H9 (cell line): ENCODE measurements around the gene BICD1. TPM values are rescaled to one million over a fixed set of nuclear protein-coding genes. Genes with fewer than 3 reads are reported as not detected.

Experiments
- DNase-seq: peaks from one replicate; pipeline ENCODE4 v3.0.0-alpha.2; 2017
- H2AFZ ChIP-seq: one replicate; pipeline ENCODE4 v1.6.1; 2013; ENCODE audit warnings: mild to moderate bottlenecking, low read length, control low read depth, moderate library complexity
- H2AK5ac ChIP-seq: 2 replicates; pipeline ENCODE4 v1.6.1; 2013; ENCODE audit warnings: low read length, control low read depth, mixed read lengths; ENCODE audit not compliant: insufficient read length
- H2BK120ac ChIP-seq: one replicate; pipeline ENCODE4 v1.6.1; 2013; ENCODE audit warnings: low read depth, mild to moderate bottlenecking, low read length, control low read depth, inconsistent platforms; ENCODE audit not compliant: poor library complexity, severe bottlenecking
- H2BK12ac ChIP-seq: 2 replicates; pipeline ENCODE4 v1.6.1; 2013; ENCODE audit warnings: low read length, control low read depth, mixed read lengths, low read depth; ENCODE audit not compliant: insufficient read length
- H2BK15ac ChIP-seq: 2 replicates; pipeline ENCODE4 v1.6.1; 2013; ENCODE audit warnings: low read depth, low read length, control low read depth
- H2BK20ac ChIP-seq: one replicate; pipeline ENCODE4 v1.6.1; 2013; ENCODE audit warnings: low read depth, mild to moderate bottlenecking, low read length, control low read depth, inconsistent platforms; ENCODE audit not compliant: poor library complexity, severe bottlenecking
- H2BK5ac ChIP-seq: 2 replicates; pipeline ENCODE4 v1.6.1; 2013; ENCODE audit warnings: low read length, control low read depth, mixed read lengths; ENCODE audit not compliant: insufficient read length
- H3K14ac ChIP-seq: 2 replicates; pipeline ENCODE4 v1.6.1; 2013; ENCODE audit warnings: low read length, control low read depth; ENCODE audit not compliant: insufficient read depth
- H3K18ac ChIP-seq: 2 replicates; pipeline ENCODE4 v1.6.1; 2013; ENCODE audit warnings: low read depth, mild to moderate bottlenecking, mixed read lengths, low read length, control low read depth; ENCODE audit not compliant: insufficient read length
- H3K23ac ChIP-seq: 2 replicates; pipeline ENCODE4 v1.6.1; 2013; ENCODE audit warnings: low read length, control low read depth, mixed read lengths, low read depth; ENCODE audit not compliant: insufficient read length
- H3K23me2 ChIP-seq: 2 replicates; pipeline ENCODE4 v1.6.1; 2013; ENCODE audit warnings: low read depth, mild to moderate bottlenecking, mixed read lengths, low read length, control low read depth; ENCODE audit not compliant: insufficient read length, poor library complexity, severe bottlenecking
- H3K27ac ChIP-seq: 2 replicates; pipeline ENCODE4 v1.5.1; 2013; ENCODE audit warnings: low read length, control low read depth, mixed read lengths, low read depth; ENCODE audit not compliant: insufficient read length
- H3K27me3 ChIP-seq: 2 replicates; pipeline ENCODE4 v1.6.1; 2013; ENCODE audit warnings: low read length, control low read depth, inconsistent platforms; ENCODE audit not compliant: insufficient read depth
- H3K4ac ChIP-seq: 2 replicates; pipeline ENCODE4 v1.6.1; 2013; ENCODE audit warnings: low read depth, mild to moderate bottlenecking, control low read depth, inconsistent platforms, low read length, moderate library complexity
- H3K4me1 ChIP-seq: 2 replicates; pipeline ENCODE4 v1.6.1; 2013; ENCODE audit warnings: low read length, control low read depth, inconsistent platforms; ENCODE audit not compliant: insufficient read depth
- H3K4me2 ChIP-seq: 2 replicates; pipeline ENCODE4 v1.6.1; 2013; ENCODE audit warnings: low read length, control low read depth, mixed read lengths; ENCODE audit not compliant: insufficient read length, insufficient read depth
- H3K56ac ChIP-seq: 2 replicates; pipeline ENCODE4 v1.6.1; 2013; ENCODE audit warnings: low read depth, mild to moderate bottlenecking, mixed read lengths, low read length, control low read depth; ENCODE audit not compliant: insufficient read length
- H3K79me1 ChIP-seq: 2 replicates; pipeline ENCODE4 v1.6.1; 2013; ENCODE audit warnings: low read depth, mild to moderate bottlenecking, moderate library complexity, low read length, control low read depth, inconsistent platforms; ENCODE audit not compliant: insufficient read depth, poor library complexity, severe bottlenecking
- H3K79me2 ChIP-seq: 2 replicates; pipeline ENCODE4 v1.6.1; 2013; ENCODE audit warnings: low read length, control low read depth, inconsistent platforms; ENCODE audit not compliant: insufficient read depth
- H3K9ac ChIP-seq: 2 replicates; pipeline ENCODE4 v1.6.1; 2013; ENCODE audit warnings: low read length, control low read depth, mixed read lengths; ENCODE audit not compliant: insufficient read length; ENCODE audit errors: extremely low read depth
- H3K9me3 ChIP-seq: one replicate; pipeline ENCODE4 v1.6.1; 2013; ENCODE audit warnings: low read depth, low read length, inconsistent platforms; ENCODE audit not compliant: control insufficient read depth
- H3T11ph ChIP-seq: one replicate; pipeline ENCODE4 v1.6.1; 2013; ENCODE audit warnings: mild to moderate bottlenecking, low read length, control low read depth, inconsistent platforms
- H4K20me1 ChIP-seq: one replicate; pipeline ENCODE4 v1.6.1; 2013; ENCODE audit not compliant: control insufficient read depth, insufficient read length, insufficient read depth
- H4K5ac ChIP-seq: 2 replicates; pipeline ENCODE4 v1.6.1; 2013; ENCODE audit warnings: low read depth, mild to moderate bottlenecking, mixed read lengths, low read length, control low read depth; ENCODE audit not compliant: insufficient read length
- H4K8ac ChIP-seq: replicated peaks from 2 replicates; pipeline ENCODE4 v1.6.1; 2013; ENCODE audit warnings: low read length, control low read depth, mixed read lengths, low read depth; ENCODE audit not compliant: insufficient read length
- H4K91ac ChIP-seq: 2 replicates; pipeline ENCODE4 v1.6.1; 2013; ENCODE audit warnings: low read depth, mild to moderate bottlenecking, moderate library complexity, mixed read lengths, low read length, control low read depth; ENCODE audit not compliant: insufficient read length
- H3K27ac Mint-ChIP-seq, 3 experiments: 2 replicates in 2 of 3; 3 replicates in 1 of 3; pipeline ENCODE4 v1.8.0; 2020 to 2021; ENCODE audit warnings: mixed read lengths in 3 of 3, mild to moderate bottlenecking in 1 of 3, moderate library complexity in 1 of 3
- H3K27me3 Mint-ChIP-seq: 2 replicates; pipeline ENCODE4 v1.8.0; 2021; ENCODE audit warnings: low read depth, mild to moderate bottlenecking, moderate library complexity, mixed read lengths
- H3K36me3 Mint-ChIP-seq, 3 experiments: 2 replicates in 2 of 3; 3 replicates in 1 of 3; pipeline ENCODE4 v1.8.0; 2020 to 2021; ENCODE audit warnings: low read depth in 3 of 3, mixed read lengths in 3 of 3; ENCODE audit not compliant: insufficient read depth in 1 of 3
- H3K4me1 Mint-ChIP-seq, 2 experiments: 2 replicates each; pipeline ENCODE4 v1.8.0; 2020; ENCODE audit warnings: mixed read lengths in 2 of 2
- H3K4me3 Mint-ChIP-seq, 2 experiments: 2 replicates in 1 of 2; 3 replicates in 1 of 2; pipeline ENCODE4 v1.8.0; 2020 to 2021; ENCODE audit warnings: mild to moderate bottlenecking in 2 of 2, mixed read lengths in 2 of 2, moderate library complexity in 1 of 2
- H3K9me3 Mint-ChIP-seq, 2 experiments: 2 replicates in 1 of 2; 3 replicates in 1 of 2; pipeline ENCODE4 v1.8.0; 2020; ENCODE audit warnings: mild to moderate bottlenecking in 2 of 2, mixed read lengths in 2 of 2, moderate library complexity in 1 of 2
- CTCF ChIP-seq: fragments of 200-600 bp; sonication (generic); conservative IDR thresholded peaks from 3 replicates; pipeline ENCODE4 v1.8.0; 2021; ENCODE audit warnings: antibody characterized with exemption, mild to moderate bottlenecking
- WGBS: extraction: QIAGEN DNeasy Blood & Tissue Kit; methylation state at CpG from one replicate; pipeline ENCODE4 v1.1.7; 2013; ENCODE audit warnings: missing lambda C conversion rate, low lambda C conversion rate, mixed read lengths; ENCODE audit not compliant: insufficient read length; ENCODE audit errors: extremely low coverage; 5-methylcytosine and 5-hydroxymethylcytosine counted together
- total RNA-seq: library from RNA; stranded (reverse); gene quantifications from 2 replicates; pipeline ENCODE4 v1.2.1, GENCODE V29; 2021

The BICD1 gene
- total RNA-seq, 1 experiment from 2014 or later = 134 TPM

GRCh38 chr12:32419520-32419960 is 312.9 kb downstream of the BICD1 start:
- H3K27ac Mint-ChIP-seq = peak overlapping the region; percentile 60 to 89 (median 87); a peak in 3 of 7 replicates
- WGBS = no CpG with 5 or more reads among the region's 2 CpGs
- H3K23me2 ChIP-seq = no peaks in the 10 kb centered on the region
- no peak overlapping the region for H3K14ac ChIP-seq
- no peak overlapping the region; a peak in 1 of 5 replicates for H3K4me3 Mint-ChIP-seq
- H3K23ac ChIP-seq = no peak overlapping the region
- H2BK120ac ChIP-seq = no peak overlapping the region
- no peak overlapping the region for H3K4ac ChIP-seq
- H3K36me3 Mint-ChIP-seq = peaks cover 31 to 51% (median 41%) of the 10 kb centered on the region in 3 experiments
- H3K56ac ChIP-seq = no peak overlapping the region
- no peak for TF ChIP-seq CTCF
- DNase-seq = no peak
- no peak overlapping the region for H4K8ac ChIP-seq
- H3K18ac ChIP-seq = no peak overlapping the region
- H4K20me1 ChIP-seq = no peaks in the 10 kb centered on the region
- H2BK20ac ChIP-seq = no peak overlapping the region
- no peak overlapping the region for H2BK15ac ChIP-seq
- H3K4me1 Mint-ChIP-seq = peaks cover 52 to 59% of the 10 kb centered on the region in 2 experiments
- H3K9me3 ChIP-seq = no peaks in the 10 kb centered on the region
- no peak overlapping the region for H2AK5ac ChIP-seq
- H3K4me1 ChIP-seq = peaks cover 7% of the 10 kb centered on the region; the same call in 1 of the 2 replicates
- H2BK12ac ChIP-seq = no peak overlapping the region
- H3K4me2 ChIP-seq = no peak overlapping the region
- no peak overlapping the region for H2BK5ac ChIP-seq
- H3K27ac ChIP-seq = no peak overlapping the region
- H3T11ph ChIP-seq = no peak overlapping the region
- peaks cover 10 to 14% of the 10 kb centered on the region in 2 experiments for H3K9me3 Mint-ChIP-seq
- no peak overlapping the region for H4K91ac ChIP-seq
- no peaks in the 10 kb centered on the region for H3K79me1 ChIP-seq
- no peaks in the 10 kb centered on the region for H3K27me3 ChIP-seq
- H3K9ac ChIP-seq = no peak overlapping the region
- H3K27me3 Mint-ChIP-seq = no peaks in the 10 kb centered on the region; the same call in none of the 2 replicates
- no peak overlapping the region for H4K5ac ChIP-seq
- H3K79me2 ChIP-seq = peaks cover 52% of the 10 kb centered on the region; the same call in 1 of the 2 replicates
- H2AFZ ChIP-seq = no peak overlapping the region
